H1 (cell line): ENCODE data around the gene ACOX1.

Source experiments
- ATF2 ChIP-seq: IDR thresholded peaks from 2 replicates; pipeline ENCODE4 v1.6.1; 2012; ENCODE audit warnings: low read length, inconsistent platforms
- CTBP2 ChIP-seq: IDR thresholded peaks from 2 replicates; pipeline ENCODE4 v1.7.0; 2011; ENCODE audit warnings: borderline replicate concordance, mild to moderate bottlenecking, moderate library complexity, mixed read lengths, low read length; ENCODE audit not compliant: insufficient read depth, insufficient read length
- E2F6 ChIP-seq: IDR thresholded peaks from 2 replicates; pipeline ENCODE4 v1.6.1; 2012; ENCODE audit warnings: inconsistent platforms
- EGR1 ChIP-seq: IDR thresholded peaks from 2 replicates; pipeline ENCODE4 v1.6.1; 2011; ENCODE audit warnings: low read depth, low read length, borderline replicate concordance
- EZH2 ChIP-seq: fragments of 200-600 bp; sonication (generic); IDR thresholded peaks from 2 replicates; pipeline ENCODE4 v1.7.1; 2012; ENCODE audit warnings: low read depth, mild to moderate bottlenecking, moderate library complexity, low read length, inconsistent platforms; ENCODE audit not compliant: severe bottlenecking
- MAFK ChIP-seq: IDR thresholded peaks from 2 replicates; pipeline ENCODE4 v1.6.1; 2012; ENCODE audit warnings: low read depth, mild to moderate bottlenecking, improper control_type of control experiment, low read length
- NANOG ChIP-seq: IDR thresholded peaks from 2 replicates; pipeline ENCODE4 v1.6.1; 2011; ENCODE audit warnings: low read length, low read depth, mild to moderate bottlenecking, inconsistent platforms; ENCODE audit not compliant: insufficient read depth, poor library complexity, severe bottlenecking
- NRF1 ChIP-seq: IDR thresholded peaks from 2 replicates; pipeline ENCODE4 v1.6.1; 2011; ENCODE audit warnings: mild to moderate bottlenecking, low read depth, low read length, improper control_type of control experiment
- POLR2A ChIP-seq, 2 experiments: IDR thresholded peaks; 1 replicate in 1 of 2; 2 replicates in 1 of 2; pipeline ENCODE4 v1.6.1; 2011; ENCODE audit warnings: low read depth in 2 of 2, low read length in 2 of 2, mild to moderate bottlenecking in 2 of 2; ENCODE audit errors: control extremely low read depth in 1 of 2
- POLR2AphosphoS5 ChIP-seq: IDR thresholded peaks from 2 replicates; pipeline ENCODE4 v1.6.1; 2011; ENCODE audit warnings: low read depth, low read length
- TAF1 ChIP-seq: IDR thresholded peaks from 2 replicates; pipeline ENCODE4 v1.6.1; 2011; ENCODE audit warnings: mild to moderate bottlenecking, low read depth, low read length
- TEAD4 ChIP-seq: IDR thresholded peaks from 2 replicates; pipeline ENCODE4 v1.6.1; 2012; ENCODE audit warnings: low read depth, low read length, inconsistent platforms, mixed read lengths
- TF ChIP-seq, protein P1 (sequence below): IDR thresholded peaks from 2 replicates; pipeline ENCODE4 v1.6.1; 2011; ENCODE audit warnings: low read depth, mild to moderate bottlenecking, low read length; ENCODE audit not compliant: insufficient read depth
- TF ChIP-seq, protein P2 (sequence below), 3 experiments: IDR thresholded peaks; 1 replicate in 2 of 3; 2 replicates in 1 of 3; pipeline versions ENCODE4 v1.5.1 to v1.6.1; 2011; ENCODE audit warnings: low read length in 3 of 3, mild to moderate bottlenecking in 3 of 3, inconsistent platforms in 2 of 3, low read depth in 1 of 3, moderate library complexity in 1 of 3; ENCODE audit not compliant: insufficient read depth in 1 of 3; ENCODE audit errors: control extremely low read depth in 1 of 3

DNA sequence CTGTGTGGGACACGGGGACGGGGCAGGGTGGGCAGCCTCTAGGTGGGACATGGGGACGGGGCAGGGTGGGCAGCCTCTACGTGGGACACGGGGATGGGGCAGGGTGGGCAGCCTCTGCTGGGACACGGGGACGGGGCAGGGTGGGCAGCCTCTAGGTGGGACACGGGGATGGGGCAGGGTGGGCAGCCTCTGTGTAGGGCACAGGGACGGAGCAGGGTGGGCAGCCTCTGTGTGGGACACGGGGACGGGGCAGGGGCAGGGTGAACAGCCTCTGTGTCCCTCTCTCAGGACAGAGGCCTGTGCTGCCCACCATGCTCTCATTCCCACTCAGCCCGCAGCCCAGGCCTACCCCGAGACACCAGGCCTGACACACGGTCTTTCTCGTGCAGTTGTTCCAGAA is 57.4 kb downstream of the ACOX1 start:
- TF ChIP-seq EGR1, result no peak
- TF ChIP-seq, protein P1, sequence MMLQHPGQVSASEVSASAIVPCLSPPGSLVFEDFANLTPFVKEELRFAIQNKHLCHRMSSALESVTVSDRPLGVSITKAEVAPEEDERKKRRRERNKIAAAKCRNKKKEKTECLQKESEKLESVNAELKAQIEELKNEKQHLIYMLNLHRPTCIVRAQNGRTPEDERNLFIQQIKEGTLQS, result no peak
- TF ChIP-seq, protein P2, sequence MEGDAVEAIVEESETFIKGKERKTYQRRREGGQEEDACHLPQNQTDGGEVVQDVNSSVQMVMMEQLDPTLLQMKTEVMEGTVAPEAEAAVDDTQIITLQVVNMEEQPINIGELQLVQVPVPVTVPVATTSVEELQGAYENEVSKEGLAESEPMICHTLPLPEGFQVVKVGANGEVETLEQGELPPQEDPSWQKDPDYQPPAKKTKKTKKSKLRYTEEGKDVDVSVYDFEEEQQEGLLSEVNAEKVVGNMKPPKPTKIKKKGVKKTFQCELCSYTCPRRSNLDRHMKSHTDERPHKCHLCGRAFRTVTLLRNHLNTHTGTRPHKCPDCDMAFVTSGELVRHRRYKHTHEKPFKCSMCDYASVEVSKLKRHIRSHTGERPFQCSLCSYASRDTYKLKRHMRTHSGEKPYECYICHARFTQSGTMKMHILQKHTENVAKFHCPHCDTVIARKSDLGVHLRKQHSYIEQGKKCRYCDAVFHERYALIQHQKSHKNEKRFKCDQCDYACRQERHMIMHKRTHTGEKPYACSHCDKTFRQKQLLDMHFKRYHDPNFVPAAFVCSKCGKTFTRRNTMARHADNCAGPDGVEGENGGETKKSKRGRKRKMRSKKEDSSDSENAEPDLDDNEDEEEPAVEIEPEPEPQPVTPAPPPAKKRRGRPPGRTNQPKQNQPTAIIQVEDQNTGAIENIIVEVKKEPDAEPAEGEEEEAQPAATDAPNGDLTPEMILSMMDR (IDR thresholded peaks at IDR 0.05; ENCODE audit: control extremely low read depth in 1 of 3, insufficient read depth in 1 of 3, low read depth in 1 of 3, low read length in 3 of 3), result no peak
- no peak for TF ChIP-seq ATF2
- TF ChIP-seq POLR2A (IDR thresholded peaks at IDR 0.05; ENCODE audit: control extremely low read depth in 1 of 2, low read depth in 2 of 2, low read length in 2 of 2), result no peak
- TF ChIP-seq MAFK, result no peak
- no peak for TF ChIP-seq TEAD4
- TF ChIP-seq EZH2, result no peak
- no peak for TF ChIP-seq POLR2AphosphoS5
- no peak for TF ChIP-seq NRF1
- TF ChIP-seq NANOG, result no peak
- TF ChIP-seq E2F6, result no peak
- no peak for TF ChIP-seq TAF1
- no peak for TF ChIP-seq CTBP2
